IMR-90 (cell line): ENCODE measurements around the gene NUBPL. TPM values are rescaled to one million over a fixed set of nuclear protein-coding genes. Genes with fewer than 3 reads are reported as not detected.

ENCODE experiments used
- ATAC-seq: fragments of 200-7000 bp; cut with Tn5 transposase; 2 replicates; pipeline ENCODE4 v1.9.1; 2020; ENCODE audit warnings: low read depth, mild to moderate bottlenecking, moderate library complexity
- BruUV-seq: library from RNA; stranded (reverse); fragments of 400-500 nt; replicated peaks from 2 replicates; lab custom pipeline; 2021; lab: Mats Ljungman, UMichigan
- CTCF ChIA-PET: fragments of 300-600 bp; formaldehyde crosslinking; extraction: SDS; loops from one replicate; lab custom pipeline; 2021; ENCODE audit warnings: antibody characterized with exemption; lab: Yijun Ruan, JAX
- POLR2A ChIA-PET: fragments of 300-600 bp; sonication (Branson Sonifier 250); formaldehyde crosslinking; loops from one replicate; lab custom pipeline; 2022; ENCODE audit warnings: antibody characterized with exemption; ENCODE audit not compliant: unreplicated experiment; lab: Charles Lee
- DNase-seq: peaks from one replicate; pipeline ENCODE4 v3.0.0; 2013
- H2AFZ ChIP-seq: replicated peaks from 2 replicates; pipeline ENCODE3; 2013; ENCODE audit warnings: low read length, mild to moderate bottlenecking; ENCODE audit not compliant: poor library complexity
- H2AK5ac ChIP-seq: 2 replicates; pipeline ENCODE4 v1.6.1; 2013; ENCODE audit warnings: low read depth, low read length, inconsistent platforms
- H2AK9ac ChIP-seq: replicated peaks from 2 replicates; pipeline ENCODE3; 2013; ENCODE audit warnings: mild to moderate bottlenecking, low read depth, low read length, moderate library complexity; ENCODE audit not compliant: poor library complexity
- H2BK120ac ChIP-seq: 2 replicates; pipeline ENCODE4 v1.6.1; 2013; ENCODE audit warnings: low read depth, low read length, inconsistent platforms
- H2BK15ac ChIP-seq: 3 replicates; pipeline ENCODE4 v1.6.1; 2013; ENCODE audit warnings: low read depth, low read length, inconsistent platforms
- H2BK20ac ChIP-seq: 2 replicates; pipeline ENCODE4 v1.6.1; 2013; ENCODE audit warnings: low read depth, mild to moderate bottlenecking, inconsistent platforms, low read length, moderate library complexity
- H2BK5ac ChIP-seq: 2 replicates; pipeline ENCODE4 v1.6.1; 2013; ENCODE audit warnings: mild to moderate bottlenecking, low read depth, low read length, inconsistent platforms; ENCODE audit not compliant: poor library complexity, severe bottlenecking
- H3K14ac ChIP-seq: replicated peaks from 2 replicates; pipeline ENCODE4 v1.6.1; 2013; ENCODE audit warnings: low read depth, low read length, inconsistent platforms
- H3K18ac ChIP-seq: 2 replicates; pipeline ENCODE4 v1.6.1; 2013; ENCODE audit warnings: low read depth, low read length, control low read depth
- H3K23ac ChIP-seq: 2 replicates; pipeline ENCODE4 v1.6.1; 2013; ENCODE audit warnings: low read depth, low read length, inconsistent platforms
- H3K27ac ChIP-seq: 2 replicates; pipeline ENCODE4 v1.5.1; 2013; ENCODE audit warnings: mild to moderate bottlenecking, control low read depth, low read length; ENCODE audit not compliant: insufficient read depth
- H3K27me3 ChIP-seq: 2 replicates; pipeline ENCODE4 v1.6.1; 2013; ENCODE audit warnings: low read length; ENCODE audit not compliant: control insufficient read depth, insufficient read depth
- H3K36me3 ChIP-seq: 2 replicates; pipeline ENCODE4 v1.6.1; 2013; ENCODE audit warnings: low read length, mixed read lengths; ENCODE audit not compliant: control insufficient read depth, insufficient read depth
- H3K4ac ChIP-seq: 2 replicates; pipeline ENCODE4 v1.6.1; 2013; ENCODE audit warnings: low read depth, low read length, inconsistent platforms
- H3K4me1 ChIP-seq: 2 replicates; pipeline ENCODE4 v1.6.1; 2013; ENCODE audit warnings: low read length, mixed read lengths; ENCODE audit not compliant: control insufficient read depth, insufficient read depth
- H3K4me2 ChIP-seq: 2 replicates; pipeline ENCODE4 v1.6.1; 2013; ENCODE audit warnings: low read depth, mild to moderate bottlenecking, control low read depth, low read length, moderate library complexity
- H3K4me3 ChIP-seq: 2 replicates; pipeline ENCODE4 v1.5.1; 2013; ENCODE audit warnings: low read depth, mild to moderate bottlenecking, control low read depth, low read length, moderate library complexity; ENCODE audit not compliant: insufficient read depth
- H3K56ac ChIP-seq: 2 replicates; pipeline ENCODE4 v1.6.1; 2013; ENCODE audit warnings: low read length, inconsistent platforms; ENCODE audit not compliant: insufficient read depth; ENCODE audit errors: extremely low read depth
- H3K79me1 ChIP-seq, 2 experiments: 2 replicates each; pipeline ENCODE4 v1.6.1; 2013; ENCODE audit warnings: low read length in 2 of 2, inconsistent platforms in 1 of 2, low read depth in 1 of 2
- H3K9ac ChIP-seq: 2 replicates; pipeline ENCODE4 v1.6.1; 2013; ENCODE audit warnings: low read depth, low read length, control low read depth
- H3K9me1 ChIP-seq: 2 replicates; pipeline ENCODE4 v1.6.1; 2013; ENCODE audit warnings: low read length, inconsistent platforms; ENCODE audit not compliant: insufficient read depth
- H3K9me3 ChIP-seq: 2 replicates; pipeline ENCODE4 v1.6.1; 2013; ENCODE audit warnings: low read length; ENCODE audit not compliant: control insufficient read depth, insufficient read depth
- H4K20me1 ChIP-seq: 2 replicates; pipeline ENCODE4 v1.6.1; 2013; ENCODE audit warnings: low read length, inconsistent platforms; ENCODE audit not compliant: insufficient read depth
- H4K5ac ChIP-seq: 2 replicates; pipeline ENCODE4 v1.6.1; 2013; ENCODE audit warnings: mild to moderate bottlenecking, low read depth, low read length, control low read depth
- H4K8ac ChIP-seq, 2 experiments: 2 replicates each; pipeline ENCODE4 v1.6.1; 2013; ENCODE audit warnings: low read depth in 2 of 2, low read length in 2 of 2, control low read depth in 1 of 2, inconsistent platforms in 1 of 2
- H4K91ac ChIP-seq: 2 replicates; pipeline ENCODE4 v1.6.1; 2013; ENCODE audit warnings: low read depth, low read length, inconsistent platforms; ENCODE audit not compliant: insufficient read depth
- BHLHE40 ChIP-seq: fragments of 150-350 bp; IDR thresholded peaks from 2 replicates; pipeline ENCODE4 v1.6.1; 2016; ENCODE audit warnings: mild to moderate bottlenecking, low read depth, low read length
- CEBPB ChIP-seq: IDR thresholded peaks from 2 replicates; pipeline ENCODE4 v1.6.1; 2012; ENCODE audit warnings: low read depth, low read length, improper control_type of control experiment
- CHD1 ChIP-seq: IDR thresholded peaks from 2 replicates; pipeline ENCODE4 v1.6.1; 2012; ENCODE audit warnings: low read depth, low read length, improper control_type of control experiment
- FOS ChIP-seq: fragments of 150-350 bp; IDR thresholded peaks from 2 replicates; pipeline ENCODE4 v1.6.1; 2016; ENCODE audit warnings: low read depth, low read length
- MAFK ChIP-seq: IDR thresholded peaks from 2 replicates; pipeline ENCODE4 v1.6.1; 2012; ENCODE audit warnings: low read depth, low read length, improper control_type of control experiment
- MAZ ChIP-seq: IDR thresholded peaks from 2 replicates; pipeline ENCODE4 v1.6.1; 2012; ENCODE audit warnings: low read depth, mild to moderate bottlenecking, low read length, improper control_type of control experiment, moderate library complexity, borderline replicate concordance
- MXI1 ChIP-seq: IDR thresholded peaks from 2 replicates; pipeline ENCODE4 v1.6.1; 2012; ENCODE audit warnings: low read depth, mild to moderate bottlenecking, low read length, moderate library complexity, borderline replicate concordance
- POLR2A ChIP-seq: IDR thresholded peaks from 2 replicates; pipeline ENCODE4 v1.6.1; 2012; ENCODE audit warnings: mild to moderate bottlenecking, low read depth, low read length
- RAD21 ChIP-seq: IDR thresholded peaks from 2 replicates; pipeline ENCODE4 v1.6.1; 2012; ENCODE audit warnings: low read length, improper control_type of control experiment
- RCOR1 ChIP-seq: IDR thresholded peaks from 2 replicates; pipeline ENCODE4 v1.6.1; 2012; ENCODE audit warnings: mild to moderate bottlenecking, low read length, improper control_type of control experiment; ENCODE audit not compliant: insufficient replicate concordance
- RFX5 ChIP-seq: IDR thresholded peaks from 2 replicates; pipeline ENCODE4 v1.8.0; 2012; ENCODE audit warnings: low read depth, mild to moderate bottlenecking, low read length, moderate library complexity
- SMC3 ChIP-seq: fragments of 150-350 bp; IDR thresholded peaks from 2 replicates; pipeline ENCODE4 v1.6.1; 2016; ENCODE audit warnings: low read depth, mild to moderate bottlenecking, antibody characterized with exemption, low read length, moderate library complexity
- WGBS, 2 experiments: methylation state at CpG; one replicate each; pipeline versions ENCODE4 v1.1.5 to v1.1.7; 2013; ENCODE audit warnings: missing lambda C conversion rate in 2 of 2; ENCODE audit not compliant: insufficient read length in 1 of 2; ENCODE audit errors: extremely low coverage in 2 of 2; 5-methylcytosine and 5-hydroxymethylcytosine counted together
- dilution Hi-C: fragments of 300-500 bp; cut with HindIII; formaldehyde crosslinking; loops from one replicate; pipeline ENCODE4 v1.14.3; 2018; ENCODE audit warnings: low sequenced_read_pairs; ENCODE audit not compliant: unreplicated experiment
- in situ Hi-C: fragments of 300-500 bp; cut with MboI; formaldehyde crosslinking; loops from 3 replicates; pipeline ENCODE4 v1.14.3; 2019; ENCODE audit warnings: low sequenced_read_pairs, inconsistent platforms, mixed read lengths
- intact Hi-C: fragments of 100-400 bp; cut with micrococcal nuclease; formaldehyde crosslinking; loops from 2 replicates; pipeline ENCODE4 v1.10.0; 2022
- polyA plus RNA-seq, 3 experiments: library from polyadenylated mRNA; depleted of rRNA; stranded (reverse); fragments of >200 nt; gene quantifications; 2 replicates each; pipeline ENCODE4 v1.2.3, GENCODE V29; 2012; ENCODE audit warnings: low replicate concordance in 1 of 3
- total RNA-seq: library from RNA; depleted of rRNA; stranded (reverse); fragments of >200 nt; gene quantifications from 2 replicates; pipeline ENCODE4 v1.2.3, GENCODE V29; 2012
- TF ChIP-seq, protein P1 (sequence below): conservative IDR thresholded peaks from 2 replicates; pipeline ENCODE4 v1.5.1; 2012; ENCODE audit warnings: mild to moderate bottlenecking, low read depth, low read length, improper control_type of control experiment
- TF ChIP-seq, protein P2 (sequence below): fragments of 150-350 bp; IDR thresholded peaks from 2 replicates; pipeline ENCODE4 v1.6.1; 2016; ENCODE audit warnings: low read depth, mild to moderate bottlenecking, low read length, moderate library complexity, borderline replicate concordance

The NUBPL gene
- total and polyA plus RNA-seq, 2 of the 4 experiments (the other 2 are of a cell fraction), result 5.4 to 11.5 TPM

DNA sequence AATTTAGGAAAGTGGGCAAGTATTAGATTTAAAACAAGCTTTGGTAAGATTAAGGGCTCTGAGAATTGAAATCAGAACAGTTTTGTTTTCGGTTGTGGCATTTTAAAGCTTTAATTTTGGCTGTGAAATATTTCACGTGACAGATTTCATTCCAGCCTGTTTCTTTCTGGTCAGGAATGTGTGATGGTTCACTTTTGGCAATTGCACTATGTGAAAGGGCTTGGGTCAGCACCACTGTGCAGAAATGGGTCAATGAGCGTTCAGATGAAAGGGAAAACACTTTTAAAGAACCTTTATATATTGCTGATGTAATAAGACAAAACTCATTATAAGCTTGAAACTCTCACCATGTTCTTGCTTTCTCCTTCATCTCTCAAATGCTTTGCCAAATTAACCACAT is 17.1 kb downstream of the NUBPL start:
- POLR2A ChIA-PET, result interaction anchor here (0.5 kb wide), 1 partner anchor 392 kb away, joined by 8 read pairs; no protein-coding TSS in a partner anchor
- Histone ChIP-seq H3K9ac (no peak overlapping the region), H4K91ac (no peak overlapping the region), H3K14ac (no peak overlapping the region), H2BK120ac (no peak overlapping the region), H3K36me3 (no peaks in the 10 kb centered on the region), H3K27me3 (no peaks in the 10 kb centered on the region), H3K4me3 (no peak overlapping the region), H4K8ac (no peak overlapping the region), H3K18ac (no peak overlapping the region), H2AK5ac (no peak overlapping the region), H3K9me1 (no peaks in the 10 kb centered on the region; the same call in 1 of the 2 replicates), H2AK9ac (no peak overlapping the region), H2BK15ac (no peak overlapping the region), H4K5ac (no peak overlapping the region), H3K79me1 (no peaks in the 10 kb centered on the region), H3K23ac (no peak overlapping the region), H2AFZ (no peak overlapping the region), H3K56ac (no peak overlapping the region), H3K4me2 (no peak overlapping the region), H3K4ac (no peak overlapping the region), H2BK20ac (no peak overlapping the region), H4K20me1 (no peaks in the 10 kb centered on the region), H2BK5ac (no peak overlapping the region), H3K9me3 (no peaks in the 10 kb centered on the region), H3K4me1 (0 out of 2 replicates have a peak, but pooled peaks cover 2% of the 10 kb centered on the region), H3K27ac (no peak overlapping the region)
- in situ Hi-C loops (no loop called here), dilution Hi-C loops (no loop called here), intact Hi-C loops (no loop called here)
- no TSS peak for BruUV-seq
- ATAC-seq (no peak), DNase-seq (no peak)
- TF ChIP-seq FOS (no peak), BHLHE40 (no peak), RFX5 (no peak), SMC3 (no peak), MXI1 (no peak), CEBPB (no peak), MAFK (no peak), POLR2A (no peak), RAD21 (no peak), MAZ (no peak), RCOR1 (no peak), CHD1 (no peak)
- TF ChIP-seq, protein P1, sequence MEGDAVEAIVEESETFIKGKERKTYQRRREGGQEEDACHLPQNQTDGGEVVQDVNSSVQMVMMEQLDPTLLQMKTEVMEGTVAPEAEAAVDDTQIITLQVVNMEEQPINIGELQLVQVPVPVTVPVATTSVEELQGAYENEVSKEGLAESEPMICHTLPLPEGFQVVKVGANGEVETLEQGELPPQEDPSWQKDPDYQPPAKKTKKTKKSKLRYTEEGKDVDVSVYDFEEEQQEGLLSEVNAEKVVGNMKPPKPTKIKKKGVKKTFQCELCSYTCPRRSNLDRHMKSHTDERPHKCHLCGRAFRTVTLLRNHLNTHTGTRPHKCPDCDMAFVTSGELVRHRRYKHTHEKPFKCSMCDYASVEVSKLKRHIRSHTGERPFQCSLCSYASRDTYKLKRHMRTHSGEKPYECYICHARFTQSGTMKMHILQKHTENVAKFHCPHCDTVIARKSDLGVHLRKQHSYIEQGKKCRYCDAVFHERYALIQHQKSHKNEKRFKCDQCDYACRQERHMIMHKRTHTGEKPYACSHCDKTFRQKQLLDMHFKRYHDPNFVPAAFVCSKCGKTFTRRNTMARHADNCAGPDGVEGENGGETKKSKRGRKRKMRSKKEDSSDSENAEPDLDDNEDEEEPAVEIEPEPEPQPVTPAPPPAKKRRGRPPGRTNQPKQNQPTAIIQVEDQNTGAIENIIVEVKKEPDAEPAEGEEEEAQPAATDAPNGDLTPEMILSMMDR, result no peak
- TF ChIP-seq, protein P2, sequence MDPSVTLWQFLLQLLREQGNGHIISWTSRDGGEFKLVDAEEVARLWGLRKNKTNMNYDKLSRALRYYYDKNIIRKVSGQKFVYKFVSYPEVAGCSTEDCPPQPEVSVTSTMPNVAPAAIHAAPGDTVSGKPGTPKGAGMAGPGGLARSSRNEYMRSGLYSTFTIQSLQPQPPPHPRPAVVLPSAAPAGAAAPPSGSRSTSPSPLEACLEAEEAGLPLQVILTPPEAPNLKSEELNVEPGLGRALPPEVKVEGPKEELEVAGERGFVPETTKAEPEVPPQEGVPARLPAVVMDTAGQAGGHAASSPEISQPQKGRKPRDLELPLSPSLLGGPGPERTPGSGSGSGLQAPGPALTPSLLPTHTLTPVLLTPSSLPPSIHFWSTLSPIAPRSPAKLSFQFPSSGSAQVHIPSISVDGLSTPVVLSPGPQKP, result no peak
- no CpG with 5 or more reads among the region's 3 CpGs for WGBS, 2 experiments
- CTCF ChIA-PET, result no interaction called here
